K562 (cell line): ENCODE data around the gene CSNK2A1.

Source experiments
- CTCF ChIP-seq, 3 experiments: IDR thresholded peaks in 2 of 3; conservative IDR thresholded peaks in 1 of 3; 2 replicates each; pipeline ENCODE4 v1.5.1; 2011 to 2012; ENCODE audit warnings: low read length in 3 of 3, mild to moderate bottlenecking in 3 of 3, control low read depth in 2 of 3, improper control_type of control experiment in 1 of 3, inconsistent platforms in 1 of 3, low read depth in 1 of 3, mixed read lengths in 1 of 3, moderate library complexity in 1 of 3; ENCODE audit not compliant: insufficient read depth in 2 of 3
- GATA2 ChIP-seq: sonication (generic); formaldehyde crosslinking; IDR thresholded peaks from 2 replicates; pipeline ENCODE4 v1.4.0; 2020; ENCODE audit warnings: mild to moderate bottlenecking, missing genetic modification reagents
- MXI1 ChIP-seq: IDR thresholded peaks from 2 replicates; pipeline ENCODE4 v1.6.1; 2011; ENCODE audit warnings: low read depth, mild to moderate bottlenecking, improper control_type of control experiment, low read length
- NONO ChIP-seq, 2 experiments: fragments of 200-400 bp in 1 of 2; fragments of 450-650 bp in 1 of 2; formaldehyde crosslinking in 1 of 2; IDR thresholded peaks; 2 replicates each; pipeline ENCODE4 v1.6.1; 2017; ENCODE audit warnings: low read depth in 2 of 2, mild to moderate bottlenecking in 2 of 2, moderate library complexity in 2 of 2, low read length in 1 of 2
- POLR3A ChIP-seq: IDR thresholded peaks from 2 replicates; pipeline ENCODE4 v1.6.1; 2011; ENCODE audit warnings: borderline replicate concordance, mild to moderate bottlenecking, moderate library complexity; ENCODE audit not compliant: insufficient read length, insufficient read depth; ENCODE audit errors: extremely low read depth
- PTTG1 ChIP-seq: fragments of 450-650 bp; IDR thresholded peaks from 2 replicates; pipeline ENCODE4 v1.6.1; 2016; ENCODE audit warnings: low read depth, mild to moderate bottlenecking, missing genetic modification characterization, missing compliant biosample characterization
- RAD21 ChIP-seq, 2 experiments: fragments of 250-450 bp in 1 of 2; fragments of 450-650 bp in 1 of 2; sonication (Bioruptor Pico) in 1 of 2; formaldehyde crosslinking in 1 of 2; IDR thresholded peaks in 1 of 2; conservative IDR thresholded peaks in 1 of 2; 2 replicates each; pipeline versions ENCODE4 v1.4.0 to v1.8.0; 2020 to 2022; ENCODE audit warnings: mild to moderate bottlenecking in 2 of 2, moderate library complexity in 1 of 2

GRCh38 chr20:516799-517198 lies 26.8 kb downstream of the CSNK2A1 start:
- TF ChIP-seq NONO (IDR thresholded peaks at IDR 0.05; ENCODE audit: low read depth in 2 of 2, low read length in 1 of 2) (no peak), GATA2 (CRISPR knock-in tag) (no peak), POLR3A (no peak), PTTG1 (tag) (no peak), CTCF (IDR thresholded peaks at IDR 0.05 in 2 of 3, conservative IDR thresholded peaks at IDR 0.05 in 1 of 3; ENCODE audit: insufficient read depth in 2 of 3, low read depth in 1 of 3, low read length in 3 of 3) (no peak), MXI1 (no peak), RAD21 (CRISPR knock-in tag; conservative IDR thresholded peaks at IDR 0.05 in 1 of 2, IDR thresholded peaks at IDR 0.05 in 1 of 2) (no peak)
